Adrenal gland (tissue), 5 donors: Measurements from ENCODE around the gene PTPRN2.

Experiments
- POLR2A ChIP-seq, 2 donors: fragments of 450-650 bp; IDR thresholded peaks; one replicate each; pipeline ENCODE4 v1.6.1; 2017; ENCODE audit warnings: antibody characterized with exemption in 2 of 2, mild to moderate bottlenecking in 2 of 2, moderate library complexity in 1 of 2
- TF ChIP-seq, protein P1 (sequence below), 6 experiments: fragments of 450-650 bp in 4 of 6; fragments of 200-600 bp in 2 of 6; sonication (generic) in 1 of 6; IDR thresholded peaks; 1 replicate in 5 of 6; 2 replicates in 1 of 6; pipeline versions ENCODE4 v1.5.1 to v1.8.0; 2016 to 2021; ENCODE audit warnings: antibody characterized with exemption in 6 of 6, mild to moderate bottlenecking in 2 of 6, moderate library complexity in 1 of 6
- donor health status: DM: no; HTN: no; CAD: no.

DNA sequence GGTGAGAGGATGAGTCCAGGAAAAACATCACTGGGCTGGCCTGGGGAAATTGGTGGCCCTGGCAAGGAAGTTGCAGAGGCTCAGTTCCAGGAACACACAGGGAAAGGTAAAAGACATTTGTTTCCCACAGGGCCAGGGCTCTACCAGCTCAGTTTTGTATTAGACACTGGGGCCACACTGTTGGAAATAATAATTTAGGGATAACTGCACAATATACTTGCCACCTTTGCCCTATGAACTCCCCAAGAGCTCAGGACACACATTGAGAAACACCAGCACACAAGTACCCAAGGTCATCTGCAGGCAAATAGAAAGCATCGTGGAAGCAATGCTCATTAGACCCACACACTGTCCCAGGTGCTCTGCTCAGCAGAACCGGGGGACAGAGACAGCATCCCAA, 617.6 kb downstream of the PTPRN2 start:
- TF ChIP-seq, protein P1, sequence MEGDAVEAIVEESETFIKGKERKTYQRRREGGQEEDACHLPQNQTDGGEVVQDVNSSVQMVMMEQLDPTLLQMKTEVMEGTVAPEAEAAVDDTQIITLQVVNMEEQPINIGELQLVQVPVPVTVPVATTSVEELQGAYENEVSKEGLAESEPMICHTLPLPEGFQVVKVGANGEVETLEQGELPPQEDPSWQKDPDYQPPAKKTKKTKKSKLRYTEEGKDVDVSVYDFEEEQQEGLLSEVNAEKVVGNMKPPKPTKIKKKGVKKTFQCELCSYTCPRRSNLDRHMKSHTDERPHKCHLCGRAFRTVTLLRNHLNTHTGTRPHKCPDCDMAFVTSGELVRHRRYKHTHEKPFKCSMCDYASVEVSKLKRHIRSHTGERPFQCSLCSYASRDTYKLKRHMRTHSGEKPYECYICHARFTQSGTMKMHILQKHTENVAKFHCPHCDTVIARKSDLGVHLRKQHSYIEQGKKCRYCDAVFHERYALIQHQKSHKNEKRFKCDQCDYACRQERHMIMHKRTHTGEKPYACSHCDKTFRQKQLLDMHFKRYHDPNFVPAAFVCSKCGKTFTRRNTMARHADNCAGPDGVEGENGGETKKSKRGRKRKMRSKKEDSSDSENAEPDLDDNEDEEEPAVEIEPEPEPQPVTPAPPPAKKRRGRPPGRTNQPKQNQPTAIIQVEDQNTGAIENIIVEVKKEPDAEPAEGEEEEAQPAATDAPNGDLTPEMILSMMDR (IDR thresholded peaks at IDR 0.05) = no peak
- TF ChIP-seq POLR2A (IDR thresholded peaks at IDR 0.05) = no peak
